Measurements from ENCODE around the gene MTR.

The MTR gene

GRCh38 chr1:236829085-236829484 is 34.0 kb downstream of the MTR start:
- no peak for TF ChIP-seq CTCF (IDR thresholded peaks at IDR 0.05; ENCODE audit: low read depth, low read length)
- DNase-seq (ENCODE audit: extremely low read depth, low read depth) = no peak

GRCh38 chr1:236830116-236830515 is 35.0 kb downstream of the MTR start:
- no peak for DNase-seq (ENCODE audit: extremely low read depth, low read depth)
- no peak for TF ChIP-seq CTCF (IDR thresholded peaks at IDR 0.05; ENCODE audit: low read depth, low read length)

GRCh38 chr1:236830560-236830959 is 35.5 kb downstream of the MTR start:
- no peak for DNase-seq (ENCODE audit: extremely low read depth, low read depth)
- TF ChIP-seq CTCF (IDR thresholded peaks at IDR 0.05; ENCODE audit: low read depth, low read length) = no peak

- TF ChIP-seq CTCF (IDR thresholded peaks at IDR 0.05; ENCODE audit: low read depth, low read length) = no peak
- DNase-seq (ENCODE audit: extremely low read depth, low read depth) = no peak
Observed at GRCh38 chr1:236833575-236833974, 38.5 kb downstream of the MTR start.

GRCh38 chr1:236834876-236835275 is 39.8 kb downstream of the MTR start:
- DNase-seq (ENCODE audit: extremely low read depth, low read depth) = no peak
- no peak for TF ChIP-seq CTCF (IDR thresholded peaks at IDR 0.05; ENCODE audit: low read depth, low read length)

GRCh38 chr1:236835491-236835890 is 40.4 kb downstream of the MTR start:
- no peak for TF ChIP-seq CTCF (IDR thresholded peaks at IDR 0.05; ENCODE audit: low read depth, low read length)

GRCh38 chr1:236836157-236836556 is 41.1 kb downstream of the MTR start:
- DNase-seq (ENCODE audit: extremely low read depth, low read depth) = no peak
- TF ChIP-seq CTCF (IDR thresholded peaks at IDR 0.05; ENCODE audit: low read depth, low read length) = no peak

More at GRCh38 chr1:236835491-236835890, 40.4 kb downstream of the MTR start:
- DNase-seq (ENCODE audit: extremely low read depth, low read depth) = no peak
